Esophagus squamous epithelium (tissue), 5 donors: ENCODE measurements around the gene PNN. TPM values are rescaled to one million over a fixed set of nuclear protein-coding genes. Genes with fewer than 3 reads are reported as not detected.

ENCODE experiments used
- DNase-seq: peaks from one replicate; lab custom pipeline; 2025; lab: John Stamatoyannopoulos, UW
- H3K27ac ChIP-seq, 4 donors: fragments of 200-600 bp; sonication (generic); one replicate each; pipeline ENCODE4 v1.5.1; 2016 to 2019; ENCODE audit warnings: mild to moderate bottlenecking in 1 of 4
- H3K27me3 ChIP-seq, 4 donors: fragments of 200-600 bp; sonication (generic); 1 replicate in 3 of 4; 2 replicates in 1 of 4; pipeline versions ENCODE4 v1.5.1 to v1.6.0; 2017 to 2021; ENCODE audit warnings: antibody characterized with exemption in 1 of 4
- H3K36me3 ChIP-seq, 3 donors: fragments of 200-600 bp; sonication (generic); one replicate each; pipeline ENCODE4 v1.5.1; 2016 to 2019
- H3K4me1 ChIP-seq, 3 donors: fragments of 200-600 bp; sonication (generic); one replicate each; pipeline ENCODE4 v1.5.1; 2017 to 2019
- H3K4me3 ChIP-seq, 4 donors: fragments of 200-600 bp; sonication (generic); 1 replicate in 3 of 4; 2 replicates in 1 of 4; pipeline ENCODE4 v1.5.1; 2016 to 2019; ENCODE audit warnings: mild to moderate bottlenecking in 2 of 4, moderate library complexity in 1 of 4
- H3K9me3 ChIP-seq, 3 donors: fragments of 200-600 bp; sonication (generic); one replicate each; pipeline ENCODE4 v1.5.1; 2016 to 2019
- CTCF ChIP-seq, 6 experiments: fragments of 450-650 bp in 4 of 6; fragments of 200-600 bp in 2 of 6; sonication (generic) in 2 of 6; IDR thresholded peaks; one replicate each; pipeline ENCODE4 v1.5.1; 2016 to 2019; ENCODE audit warnings: antibody characterized with exemption in 6 of 6, mild to moderate bottlenecking in 4 of 6, moderate library complexity in 4 of 6
- POLR2A ChIP-seq, 4 donors: fragments of 450-650 bp; IDR thresholded peaks; one replicate each; pipeline ENCODE4 v1.6.1; 2017; ENCODE audit warnings: antibody characterized with exemption in 4 of 4, mild to moderate bottlenecking in 4 of 4, moderate library complexity in 3 of 4
- WGBS, 2 donors: methylation state at CpG; one replicate each; pipeline ENCODE4 v1.1.5; 2018; 5-methylcytosine and 5-hydroxymethylcytosine counted together
- intact Hi-C: fragments of 100-400 bp; cut with DNase I; formaldehyde crosslinking; loops from one replicate; pipeline ENCODE4 v1.15.0; 2022
- total RNA-seq, 4 donors: library from RNA; depleted of rRNA; stranded (reverse); fragments of >200 nt; gene quantifications; one replicate each; pipeline ENCODE4 v1.1.0, GENCODE V29; 2016
- donor health status: DM: yes; HTN: yes; CAD: no.

The PNN gene
- total RNA-seq, 4 donors from 2014 or later = 16.7 to 43.9 (median 24.8) TPM

- intact Hi-C loops = loop anchor here (10.0 kb wide), 1 partner anchor 258 kb away; the partner anchor contains the start of gene FBXO33
- no peaks in the 10 kb centered on the region for H3K9me3 ChIP-seq
- no peaks in the 10 kb centered on the region for H3K27me3 ChIP-seq
- peak overlapping the region in 3 of 4 donors; percentile 92 to 97 (median 94) for H3K27ac ChIP-seq
- 64 to 66% methylated on average over 5 of the region's 5 CpGs for WGBS, 2 donors
- peaks cover 20 to 52% (median 46%) of the 10 kb centered on the region in 3 donors for H3K36me3 ChIP-seq
- TF ChIP-seq POLR2A (IDR thresholded peaks at IDR 0.05) (no peak), CTCF (IDR thresholded peaks at IDR 0.05) (no peak)
- H3K4me3 ChIP-seq = peak overlapping the region; percentile 76 to 99 (median 84)
- DNase-seq = no peak
- peaks cover 6 to 50% (median 19%) of the 10 kb centered on the region in 3 donors for H3K4me1 ChIP-seq
Observed at GRCh38 chr14:39176263-39177167, 1.5 kb downstream of the PNN start.

- 86 to 93% methylated on average over 9 of the region's 9 CpGs for WGBS, 2 donors
- TF ChIP-seq POLR2A (IDR thresholded peaks at IDR 0.05) (no peak), CTCF (IDR thresholded peaks at IDR 0.05) (no peak)
- intact Hi-C loops = loop anchor here (10.0 kb wide), 1 partner anchor 258 kb away; the partner anchor contains the start of gene FBXO33
- Histone ChIP-seq H3K9me3 (no peaks in the 10 kb centered on the region), H3K27me3 (no peaks in the 10 kb centered on the region), H3K4me3 (no peak overlapping the region), H3K27ac (no peak overlapping the region), H3K36me3 (peaks cover 20 to 58% (median 46%) of the 10 kb centered on the region in 3 donors), H3K4me1 (peaks cover 6 to 56% (median 19%) of the 10 kb centered on the region in 3 donors)
- no peak for DNase-seq
Observed at GRCh38 chr14:39177168-39177545, 2.1 kb downstream of the PNN start.

- no peaks in the 10 kb centered on the region for H3K27me3 ChIP-seq
- H3K4me3 ChIP-seq = no peak overlapping the region
- DNase-seq = no peak
- 91 to 92% methylated on average over 6 of the region's 6 CpGs for WGBS, 2 donors
- intact Hi-C loops = loop anchor here (10.0 kb wide), 1 partner anchor 256 kb away; the partner anchor contains the start of gene FBXO33
- TF ChIP-seq CTCF (IDR thresholded peaks at IDR 0.05) (no peak), POLR2A (IDR thresholded peaks at IDR 0.05) (no peak)
- H3K27ac ChIP-seq = no peak overlapping the region
- no peaks in the 10 kb centered on the region for H3K9me3 ChIP-seq
- H3K4me1 ChIP-seq = peaks cover 6 to 57% (median 19%) of the 10 kb centered on the region in 3 donors
- H3K36me3 ChIP-seq = peaks cover 20 to 77% (median 46%) of the 10 kb centered on the region in 3 donors
Observed at GRCh38 chr14:39179042-39179441, 4.0 kb downstream of the PNN start.

GRCh38 chr14:39180553-39180952 is 5.5 kb downstream of the PNN start:
- H3K27me3 ChIP-seq = no peaks in the 10 kb centered on the region
- H3K27ac ChIP-seq = peak overlapping the region in 2 of 4 donors; percentile 24 to 35
- DNase-seq = no peak
- peaks cover 20 to 89% (median 46%) of the 10 kb centered on the region in 3 donors for H3K36me3 ChIP-seq
- H3K9me3 ChIP-seq = no peaks in the 10 kb centered on the region
- H3K4me3 ChIP-seq = no peak overlapping the region
- peaks cover 9 to 52% (median 19%) of the 10 kb centered on the region in 3 donors for H3K4me1 ChIP-seq
- intact Hi-C loops = no loop called here
- WGBS, 2 donors = 85 to 86% methylated on average over 5 of the region's 5 CpGs
- TF ChIP-seq POLR2A (IDR thresholded peaks at IDR 0.05) = no peak
- no peak for TF ChIP-seq CTCF (IDR thresholded peaks at IDR 0.05)
